Prostate gland (tissue), 2 donors: ENCODE measurements around the gene PDGFD.

Experiments
- POLR2A ChIP-seq: fragments of 450-650 bp; IDR thresholded peaks from one replicate; pipeline ENCODE4 v1.6.1; 2016; ENCODE audit warnings: antibody characterized with exemption, mild to moderate bottlenecking
- POLR2AphosphoS5 ChIP-seq: sonication (generic); formaldehyde crosslinking; IDR thresholded peaks from one replicate; pipeline ENCODE4 v1.6.1; 2017; ENCODE audit warnings: antibody characterized with exemption
- TF ChIP-seq, protein P1 (sequence below), 4 experiments: fragments of 200-600 bp in 2 of 4; fragments of 450-650 bp in 2 of 4; sonication (generic) in 2 of 4; IDR thresholded peaks; 1 replicate in 3 of 4; 2 replicates in 1 of 4; pipeline ENCODE4 v1.5.1; 2016 to 2019; ENCODE audit warnings: antibody characterized with exemption in 4 of 4, mild to moderate bottlenecking in 2 of 4, moderate library complexity in 2 of 4

DNA sequence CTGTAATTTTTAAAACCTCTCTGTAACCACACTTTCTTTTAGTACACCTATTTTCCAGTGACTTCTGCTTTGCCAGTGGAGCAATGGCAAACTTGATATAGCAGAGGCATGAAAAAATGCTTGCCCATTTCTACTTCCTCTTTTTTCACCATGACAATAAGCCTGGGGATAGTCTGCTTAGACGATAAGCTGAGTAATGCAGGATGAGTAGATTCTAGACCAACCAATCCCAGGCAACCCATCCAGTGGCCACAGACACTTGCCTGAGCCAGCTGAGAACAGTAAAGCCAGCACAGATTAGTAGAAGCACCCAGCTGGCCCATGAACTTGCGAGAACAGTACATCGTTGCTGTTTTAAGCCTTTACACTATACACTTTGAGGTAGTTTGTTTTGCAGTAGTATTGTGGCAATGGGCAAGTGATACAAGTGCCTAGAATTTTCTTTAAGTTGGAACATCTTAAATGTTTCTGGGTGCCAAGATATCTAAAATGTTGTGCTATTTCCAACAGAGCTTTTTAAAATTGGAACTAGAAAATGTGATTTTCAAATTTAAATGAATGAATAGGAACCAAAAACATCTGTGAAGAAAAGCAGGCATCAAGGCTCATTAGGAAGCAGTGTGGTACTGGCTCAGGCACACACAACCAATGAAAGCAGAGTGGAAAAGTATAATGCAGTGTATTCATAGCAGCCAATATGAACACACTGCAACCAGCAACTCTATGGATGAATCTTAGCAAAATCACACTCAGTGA, 89.8 kb downstream of the PDGFD start:
- TF ChIP-seq, protein P1, sequence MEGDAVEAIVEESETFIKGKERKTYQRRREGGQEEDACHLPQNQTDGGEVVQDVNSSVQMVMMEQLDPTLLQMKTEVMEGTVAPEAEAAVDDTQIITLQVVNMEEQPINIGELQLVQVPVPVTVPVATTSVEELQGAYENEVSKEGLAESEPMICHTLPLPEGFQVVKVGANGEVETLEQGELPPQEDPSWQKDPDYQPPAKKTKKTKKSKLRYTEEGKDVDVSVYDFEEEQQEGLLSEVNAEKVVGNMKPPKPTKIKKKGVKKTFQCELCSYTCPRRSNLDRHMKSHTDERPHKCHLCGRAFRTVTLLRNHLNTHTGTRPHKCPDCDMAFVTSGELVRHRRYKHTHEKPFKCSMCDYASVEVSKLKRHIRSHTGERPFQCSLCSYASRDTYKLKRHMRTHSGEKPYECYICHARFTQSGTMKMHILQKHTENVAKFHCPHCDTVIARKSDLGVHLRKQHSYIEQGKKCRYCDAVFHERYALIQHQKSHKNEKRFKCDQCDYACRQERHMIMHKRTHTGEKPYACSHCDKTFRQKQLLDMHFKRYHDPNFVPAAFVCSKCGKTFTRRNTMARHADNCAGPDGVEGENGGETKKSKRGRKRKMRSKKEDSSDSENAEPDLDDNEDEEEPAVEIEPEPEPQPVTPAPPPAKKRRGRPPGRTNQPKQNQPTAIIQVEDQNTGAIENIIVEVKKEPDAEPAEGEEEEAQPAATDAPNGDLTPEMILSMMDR (IDR thresholded peaks at IDR 0.05): no peak
- TF ChIP-seq POLR2AphosphoS5: no peak
- no peak for TF ChIP-seq POLR2A
